IPS-18a (cell line): ENCODE measurements around the gene MAP2.

Source experiments
- H3K27ac ChIP-seq: one replicate; pipeline ENCODE4 v1.5.1; 2013; ENCODE audit warnings: low read length
- H3K27me3 ChIP-seq: one replicate; pipeline ENCODE4 v1.6.1; 2013; ENCODE audit warnings: mild to moderate bottlenecking, low read length; ENCODE audit not compliant: control insufficient read depth, insufficient read depth
- H3K36me3 ChIP-seq: one replicate; pipeline ENCODE4 v1.6.1; 2013; ENCODE audit warnings: low read depth, low read length; ENCODE audit not compliant: control insufficient read depth
- H3K4me1 ChIP-seq: one replicate; pipeline ENCODE4 v1.6.1; 2013; ENCODE audit warnings: low read depth, low read length; ENCODE audit not compliant: control insufficient read depth
- H3K4me3 ChIP-seq: one replicate; pipeline ENCODE4 v1.5.1; 2013; ENCODE audit warnings: low read length
- H3K9ac ChIP-seq: one replicate; pipeline ENCODE4 v1.6.1; 2013; ENCODE audit warnings: mild to moderate bottlenecking, low read length, moderate library complexity
- H3K9me3 ChIP-seq: one replicate; pipeline ENCODE4 v1.6.1; 2013; ENCODE audit warnings: low read depth, low read length; ENCODE audit not compliant: control insufficient read depth

Gene MAP2

DNA sequence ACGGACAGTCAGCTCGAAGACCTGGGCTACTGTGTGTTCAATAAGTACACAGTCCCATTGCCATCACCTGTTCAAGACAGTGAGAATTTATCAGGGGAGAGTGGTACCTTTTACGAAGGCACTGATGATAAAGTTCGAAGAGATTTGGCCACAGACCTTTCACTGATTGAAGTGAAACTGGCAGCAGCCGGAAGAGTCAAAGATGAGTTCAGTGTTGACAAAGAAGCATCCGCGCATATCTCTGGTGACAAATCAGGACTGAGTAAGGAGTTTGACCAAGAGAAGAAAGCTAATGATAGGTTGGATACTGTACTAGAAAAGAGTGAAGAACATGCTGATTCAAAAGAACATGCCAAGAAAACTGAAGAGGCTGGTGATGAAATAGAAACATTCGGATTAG is 270.9 kb downstream of the MAP2 start:
- Histone ChIP-seq H3K4me3 (no peak overlapping the region), H3K4me1 (peaks cover 9% of the 10 kb centered on the region), H3K36me3 (no peaks in the 10 kb centered on the region)

DNA sequence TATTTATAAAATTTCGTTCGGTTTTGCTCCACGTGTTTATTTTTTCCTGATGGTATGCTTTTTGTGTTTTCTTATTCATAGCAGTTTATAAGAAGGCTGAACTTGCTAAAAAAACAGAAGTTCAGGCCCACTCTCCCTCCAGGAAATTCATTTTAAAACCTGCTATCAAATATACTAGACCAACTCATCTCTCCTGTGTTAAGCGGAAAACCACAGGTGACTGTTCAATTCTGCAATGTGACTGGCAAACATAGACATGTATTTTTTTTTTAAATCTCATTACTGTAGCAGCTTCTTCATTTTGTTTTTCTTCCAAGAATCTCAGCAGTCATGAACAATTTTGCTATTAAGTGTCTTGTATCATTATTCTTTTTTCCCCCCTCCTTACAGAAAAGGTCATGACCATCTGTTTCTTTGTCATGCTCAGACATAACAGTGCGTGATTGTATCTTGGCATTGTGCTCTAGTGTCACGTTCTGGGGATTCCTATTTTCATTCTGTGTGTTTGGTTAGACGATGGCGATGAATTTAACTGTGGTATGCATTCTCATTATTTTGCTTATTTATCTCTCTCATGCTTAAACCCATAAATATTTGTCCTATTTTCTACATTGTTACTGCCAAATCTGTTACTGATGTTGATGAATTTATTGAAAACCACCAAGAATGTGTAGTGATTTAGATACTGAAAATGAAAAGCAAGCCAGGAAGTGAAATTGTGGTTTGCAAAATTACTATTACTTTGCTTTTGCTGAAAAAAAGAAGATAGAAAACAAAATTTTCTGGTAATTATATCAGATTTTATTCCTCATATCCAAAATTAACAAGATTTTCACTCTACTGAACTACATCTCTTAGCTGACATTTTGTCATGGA is 273.2 kb downstream of the MAP2 start:
- Histone ChIP-seq H3K9ac (no peak overlapping the region), H3K4me1 (peaks cover 5% of the 10 kb centered on the region), H3K4me3 (no peak overlapping the region), H3K9me3 (no peaks in the 10 kb centered on the region), H3K36me3 (no peaks in the 10 kb centered on the region), H3K27me3 (no peaks in the 10 kb centered on the region), H3K27ac (no peak overlapping the region)

More for the DNA sequence above, 270.9 kb downstream of the MAP2 start:
- Histone ChIP-seq H3K27ac (no peak overlapping the region), H3K9me3 (no peaks in the 10 kb centered on the region), H3K9ac (no peak overlapping the region), H3K27me3 (no peaks in the 10 kb centered on the region)

DNA sequence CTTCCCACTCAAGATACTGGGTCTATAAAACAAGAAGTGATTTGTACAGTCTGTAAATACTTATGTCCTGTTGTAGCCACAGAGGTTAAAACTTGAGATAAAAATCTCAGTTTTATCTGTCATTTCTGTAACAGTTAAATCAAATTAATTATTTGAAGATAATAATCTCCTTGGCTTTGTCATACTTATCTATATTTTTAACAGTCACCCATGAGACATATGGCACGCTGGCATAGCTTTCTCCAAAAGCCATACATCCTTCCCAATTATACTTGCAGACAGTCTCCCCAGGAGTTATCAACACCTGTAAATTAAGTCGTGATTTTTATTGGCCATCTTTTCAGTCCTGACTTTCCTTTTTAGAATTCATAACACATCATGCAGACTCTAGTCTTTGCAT is 278.9 kb downstream of the MAP2 start:
- Histone ChIP-seq H3K9me3 (no peaks in the 10 kb centered on the region), H3K9ac (no peak overlapping the region), H3K27ac (no peak overlapping the region), H3K4me1 (no peaks in the 10 kb centered on the region), H3K36me3 (no peaks in the 10 kb centered on the region), H3K27me3 (no peaks in the 10 kb centered on the region), H3K4me3 (no peak overlapping the region)

DNA sequence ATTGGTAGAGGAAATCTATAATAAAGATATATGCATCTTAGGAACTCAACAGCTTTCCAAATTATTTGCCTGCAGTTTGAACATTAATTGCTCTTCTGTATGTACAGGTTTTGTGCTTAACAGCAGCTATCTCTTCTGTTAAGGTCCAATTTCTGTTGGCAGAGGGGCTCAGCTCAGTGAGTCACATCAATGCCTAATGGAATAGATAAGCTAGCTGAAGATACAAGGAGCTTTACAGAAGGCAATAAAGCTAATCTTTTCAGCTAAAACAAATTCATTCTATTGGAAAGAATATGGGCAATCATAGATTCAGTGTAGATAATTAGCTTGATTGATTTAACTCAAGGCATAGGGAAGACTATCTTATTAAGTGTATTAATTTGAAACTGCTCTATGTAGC is 289.4 kb downstream of the MAP2 start:
- H3K9me3 ChIP-seq, result no peaks in the 10 kb centered on the region
- H3K36me3 ChIP-seq, result no peaks in the 10 kb centered on the region
- H3K4me1 ChIP-seq, result no peaks in the 10 kb centered on the region
- H3K27ac ChIP-seq, result no peak overlapping the region
- no peak overlapping the region for H3K4me3 ChIP-seq
- H3K27me3 ChIP-seq, result no peaks in the 10 kb centered on the region
- no peak overlapping the region for H3K9ac ChIP-seq

DNA sequence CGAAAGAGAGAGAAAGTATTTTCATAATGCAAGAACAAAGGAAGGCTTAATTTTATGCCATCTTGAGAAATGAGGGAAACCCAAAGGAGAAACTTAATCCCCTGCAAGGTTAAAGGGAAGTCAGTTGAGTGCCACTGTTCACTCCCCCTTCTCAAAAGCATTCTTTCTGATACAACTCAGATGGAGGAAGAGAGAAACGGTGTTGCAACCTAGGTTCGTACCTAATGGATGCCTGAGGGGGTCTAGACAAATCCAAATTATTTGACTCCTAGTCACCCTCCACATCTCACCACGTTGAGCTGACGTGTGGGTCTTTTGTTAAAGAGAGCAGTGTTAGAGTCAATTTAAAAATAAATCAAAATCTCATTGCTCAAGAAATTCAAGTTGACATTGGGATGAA is 295.2 kb downstream of the MAP2 start:
- Histone ChIP-seq H3K9me3 (no peaks in the 10 kb centered on the region), H3K27ac (no peak overlapping the region), H3K27me3 (no peaks in the 10 kb centered on the region), H3K9ac (no peak overlapping the region), H3K36me3 (no peaks in the 10 kb centered on the region), H3K4me1 (no peaks in the 10 kb centered on the region), H3K4me3 (no peak overlapping the region)

DNA sequence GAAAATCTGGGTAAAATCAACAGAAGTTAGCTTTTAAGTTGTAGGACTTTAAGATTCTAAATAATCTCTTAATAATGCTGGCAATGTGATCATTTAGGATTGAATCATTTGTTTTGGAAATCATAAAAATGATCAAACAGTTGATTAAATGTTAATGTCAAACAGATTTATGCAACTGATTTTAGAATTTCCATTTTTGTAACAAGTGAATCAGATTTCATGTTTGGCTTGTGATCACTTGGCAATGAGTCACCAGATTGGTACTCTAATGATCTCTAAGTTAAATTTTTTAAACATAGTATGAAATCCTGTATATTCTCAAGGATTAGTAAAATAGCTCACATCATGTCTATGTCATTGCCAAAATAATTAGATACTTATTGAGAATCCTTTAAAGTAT is 297.6 kb downstream of the MAP2 start:
- H3K4me1 ChIP-seq, result no peaks in the 10 kb centered on the region
- H3K4me3 ChIP-seq, result no peak overlapping the region
- H3K9ac ChIP-seq, result no peak overlapping the region
- H3K27me3 ChIP-seq, result no peaks in the 10 kb centered on the region
- no peaks in the 10 kb centered on the region for H3K9me3 ChIP-seq
- H3K36me3 ChIP-seq, result no peaks in the 10 kb centered on the region
- no peak overlapping the region for H3K27ac ChIP-seq

DNA sequence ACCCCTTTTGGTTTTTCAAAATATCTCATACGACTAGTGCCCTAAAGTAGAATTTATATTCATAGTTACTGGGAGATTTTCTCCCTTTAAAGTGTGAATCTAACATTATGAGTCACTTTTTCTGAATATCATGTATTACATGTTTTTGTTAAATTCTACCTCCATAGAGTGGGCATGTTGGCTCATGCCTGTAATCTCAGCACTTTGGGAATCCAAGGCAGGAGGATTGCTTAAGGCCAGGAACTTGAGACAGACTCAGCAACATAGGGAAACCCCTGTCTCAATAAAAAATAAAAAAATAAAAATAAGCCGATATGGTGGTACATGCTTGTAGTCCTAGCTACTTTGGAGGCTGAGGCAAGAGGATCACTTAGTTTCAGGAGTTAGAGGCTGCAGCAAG is 302.5 kb downstream of the MAP2 start:
- H3K27me3 ChIP-seq, result no peaks in the 10 kb centered on the region
- no peak overlapping the region for H3K27ac ChIP-seq
- H3K9ac ChIP-seq, result no peak overlapping the region
- no peaks in the 10 kb centered on the region for H3K4me1 ChIP-seq
- no peak overlapping the region for H3K4me3 ChIP-seq
- H3K36me3 ChIP-seq, result no peaks in the 10 kb centered on the region
- no peaks in the 10 kb centered on the region for H3K9me3 ChIP-seq

DNA sequence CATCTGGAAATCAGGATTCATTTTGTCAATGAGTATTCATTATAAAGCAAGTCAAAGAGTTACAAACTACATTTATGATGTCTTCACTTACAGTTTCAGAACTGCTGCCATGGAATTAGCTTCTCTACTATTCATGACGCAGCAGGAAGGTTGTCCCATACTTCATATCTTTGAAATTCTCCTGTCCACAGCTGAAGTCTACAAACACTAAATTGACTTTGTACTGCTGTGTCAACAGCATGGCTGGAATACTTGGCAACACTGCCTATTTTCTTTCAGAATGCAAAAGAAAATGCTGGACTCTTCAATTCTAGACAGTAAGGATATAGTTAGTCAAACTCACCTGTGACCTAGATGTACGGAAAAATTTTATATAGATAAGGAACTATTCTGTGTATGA is 303.2 kb downstream of the MAP2 start:
- Histone ChIP-seq H3K36me3 (no peaks in the 10 kb centered on the region), H3K9ac (no peak overlapping the region), H3K27ac (no peak overlapping the region), H3K4me1 (no peaks in the 10 kb centered on the region), H3K4me3 (no peak overlapping the region), H3K27me3 (no peaks in the 10 kb centered on the region), H3K9me3 (no peaks in the 10 kb centered on the region)

DNA sequence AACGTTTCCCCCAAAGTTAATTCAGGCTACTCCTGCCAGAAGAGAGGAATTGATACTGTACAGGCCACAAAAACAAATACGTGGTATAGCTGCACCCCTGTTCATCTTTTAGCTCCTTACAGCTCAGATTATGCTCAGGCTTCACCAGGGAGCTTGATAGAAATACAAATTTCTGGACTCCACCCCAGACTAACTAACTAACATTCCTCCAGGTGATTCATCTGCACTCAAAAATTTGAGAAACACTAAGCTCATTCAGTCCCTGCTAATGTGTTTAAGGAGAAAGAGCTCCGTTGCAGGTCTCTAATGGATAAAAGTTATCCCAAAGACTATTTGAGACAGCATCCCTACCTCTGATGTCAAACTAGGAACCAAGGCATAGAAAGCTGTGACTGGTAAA is 311.0 kb downstream of the MAP2 start:
- no peaks in the 10 kb centered on the region for H3K4me1 ChIP-seq
- no peaks in the 10 kb centered on the region for H3K27me3 ChIP-seq
- no peak overlapping the region for H3K27ac ChIP-seq
- no peak overlapping the region for H3K9ac ChIP-seq
- no peaks in the 10 kb centered on the region for H3K9me3 ChIP-seq
- H3K4me3 ChIP-seq, result no peak overlapping the region
- H3K36me3 ChIP-seq, result no peaks in the 10 kb centered on the region

DNA sequence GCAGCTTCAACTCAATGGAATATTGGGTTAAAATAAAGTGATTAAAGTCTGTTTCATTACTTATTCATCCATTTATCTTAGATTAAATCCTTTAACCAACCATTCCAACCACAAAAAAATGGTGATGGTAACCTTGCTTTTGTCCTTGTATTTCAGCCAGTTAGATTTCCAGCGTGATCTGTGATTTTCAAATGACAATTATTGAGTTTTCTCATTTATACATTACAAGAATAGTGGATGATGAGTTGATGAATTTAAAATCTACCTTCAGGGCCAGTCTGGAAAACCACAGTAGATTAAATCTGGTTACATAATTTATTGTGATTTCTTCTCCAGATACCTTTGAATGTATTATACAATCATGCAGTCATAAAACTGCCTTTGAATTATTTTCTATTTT is 318.1 kb downstream of the MAP2 start:
- H3K27me3 ChIP-seq, result no peaks in the 10 kb centered on the region
- no peak overlapping the region for H3K4me3 ChIP-seq
- H3K36me3 ChIP-seq, result no peaks in the 10 kb centered on the region
- no peaks in the 10 kb centered on the region for H3K9me3 ChIP-seq
- H3K27ac ChIP-seq, result no peak overlapping the region
- H3K9ac ChIP-seq, result no peak overlapping the region
- no peaks in the 10 kb centered on the region for H3K4me1 ChIP-seq

DNA sequence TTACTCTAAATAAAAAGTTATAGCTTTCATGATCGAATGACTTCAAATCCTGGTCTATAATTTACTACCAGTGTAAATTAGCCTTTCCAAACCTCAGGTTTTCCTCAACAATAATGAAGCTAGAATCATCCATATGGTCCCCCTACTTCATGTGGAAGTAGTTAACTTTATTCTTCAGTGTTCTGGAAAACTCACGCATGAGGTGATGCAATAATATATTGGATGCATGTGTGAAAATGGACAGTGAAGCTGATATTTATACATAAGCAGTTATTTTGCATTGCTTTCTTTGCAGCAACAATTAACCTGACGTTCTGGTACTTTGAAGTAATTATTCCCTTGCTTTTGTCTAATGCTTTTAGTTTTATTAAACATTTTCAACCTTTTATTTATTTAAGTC is 329.2 kb downstream of the MAP2 start:
- H3K27me3 ChIP-seq, result peaks cover 59% of the 10 kb centered on the region
- H3K27ac ChIP-seq, result no peak overlapping the region
- H3K9me3 ChIP-seq, result no peaks in the 10 kb centered on the region
- no peak overlapping the region for H3K9ac ChIP-seq
- peaks cover 8% of the 10 kb centered on the region for H3K4me1 ChIP-seq
- no peak overlapping the region for H3K4me3 ChIP-seq
- H3K36me3 ChIP-seq, result no peaks in the 10 kb centered on the region

DNA sequence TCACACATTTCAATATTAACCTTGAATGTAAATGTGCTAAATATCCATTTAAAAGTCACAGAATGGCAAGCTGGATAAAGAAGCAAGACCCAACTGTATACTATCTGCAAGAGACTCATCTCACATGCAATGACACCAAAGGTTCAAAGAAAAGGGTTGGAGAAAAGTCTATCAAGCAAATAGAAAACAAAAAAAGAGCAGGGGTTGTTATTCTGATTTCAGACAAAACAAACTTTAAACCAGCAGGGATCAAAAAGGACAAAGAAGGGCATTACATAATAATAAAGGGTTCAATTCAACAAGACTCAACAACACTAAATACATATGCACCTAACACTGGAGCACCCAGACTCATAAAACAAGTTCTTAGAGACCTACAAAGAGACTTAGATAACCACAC is 333.3 kb downstream of the MAP2 start:
- Histone ChIP-seq H3K4me3 (no peak overlapping the region), H3K9me3 (no peaks in the 10 kb centered on the region), H3K36me3 (no peaks in the 10 kb centered on the region), H3K27ac (no peak overlapping the region), H3K27me3 (peaks cover 100% of the 10 kb centered on the region), H3K4me1 (peaks cover 8% of the 10 kb centered on the region), H3K9ac (no peak overlapping the region)
